Endometrial microvascular endothelial cells (primary cell): Measurements from ENCODE around the gene SLC37A1. TPM values are rescaled to one million over a fixed set of nuclear protein-coding genes. Genes with fewer than 3 reads are reported as not detected.

Experiments used
- in situ Hi-C: cut with HindIII; loops from 2 replicates; pipeline ENCODE4 v1.10.0; 2017; ENCODE audit warnings: low sequenced_read_pairs, low pct_unique_long_range_greater_than_20kb; ENCODE audit errors: inconsistent ontology term
- total RNA-seq: library from RNA; depleted of rRNA; stranded (reverse); fragments of >200 nt; gene quantifications from one replicate; pipeline ENCODE4 v1.2.3, GENCODE V29; 2015; ENCODE audit errors: inconsistent ontology term

SLC37A1 gene
- total RNA-seq, 1 donor from 2014 or later, result 7.0 TPM

DNA sequence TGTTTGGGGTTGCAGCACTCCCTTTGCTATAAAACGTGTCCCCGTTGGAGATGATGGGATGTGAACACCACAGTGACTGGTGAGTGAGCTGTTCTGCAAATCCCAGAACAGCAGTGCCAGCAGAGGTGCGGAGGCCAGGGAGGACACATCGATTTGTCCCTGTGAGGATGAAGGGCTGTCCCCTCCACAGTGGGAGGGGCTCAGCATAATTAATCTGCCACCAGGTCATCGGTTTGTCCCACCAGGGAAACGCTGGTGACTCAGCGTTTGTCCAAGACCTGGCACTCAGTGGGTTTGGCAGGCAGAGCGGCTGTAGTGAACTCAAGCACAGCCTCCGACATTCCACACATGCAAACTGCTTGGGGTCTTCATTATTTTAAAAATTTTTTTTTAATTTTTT, 117.0 kb downstream of the SLC37A1 start:
- in situ Hi-C loops, result no loop called here

Other genes starting within 250 kb of the SLC37A1 start
- not detected for gene TFF3, start 198.4 kb upstream of the SLC37A1 start, total RNA-seq
- gene TFF2, start 162.9 kb upstream of the SLC37A1 start, total RNA-seq, result not detected
- not detected for gene TFF1, start 147.3 kb upstream of the SLC37A1 start, total RNA-seq
- not detected for gene TMPRSS3, start 117.8 kb upstream of the SLC37A1 start, total RNA-seq
- gene UBASH3A, start 110.0 kb upstream of the SLC37A1 start, total RNA-seq, result not detected
- gene RSPH1, start 17.6 kb upstream of the SLC37A1 start, total RNA-seq, result not detected
- gene PDE9A, start 139.8 kb downstream of the SLC37A1 start, total RNA-seq, result not detected